ENCODE results near the gene SORCS2. TPM values are rescaled to one million over a fixed set of nuclear protein-coding genes. Genes with fewer than 3 reads are reported as not detected.

The SORCS2 gene
- total RNA-seq, 1 experiment from 2014 or later: 0.15 TPM

DNA sequence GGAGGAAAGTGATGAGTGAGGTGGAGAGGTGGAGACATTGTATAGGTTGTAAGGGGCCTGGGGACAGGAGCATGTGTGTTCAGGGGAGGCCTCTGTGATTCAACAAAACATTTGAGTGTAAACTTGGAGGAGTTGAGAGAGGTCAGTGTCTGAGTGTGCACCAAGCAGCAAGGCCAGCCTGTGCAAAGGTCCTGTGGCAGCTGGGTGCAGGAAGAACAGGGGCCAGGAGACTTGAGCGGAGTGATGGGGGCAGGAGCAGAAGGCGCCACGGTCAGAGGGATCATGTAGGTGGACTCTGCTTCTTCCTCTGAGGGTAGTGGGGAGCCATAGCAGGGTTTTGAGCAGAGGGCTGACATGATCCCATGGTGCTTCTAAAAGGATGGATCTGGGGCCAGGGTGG lies 252.0 kb downstream of the SORCS2 start:
- Histone ChIP-seq H3K27me3 (ENCODE audit: control insufficient read depth, insufficient read depth, low read length) (no peaks in the 10 kb centered on the region), H3K36me3 (ENCODE audit: control insufficient read depth, insufficient read depth, low read length) (no peaks in the 10 kb centered on the region), H3K9me3 (ENCODE audit: control insufficient read depth, insufficient read depth, low read depth, low read length) (no peaks in the 10 kb centered on the region), H3K27ac (ENCODE audit: low read length) (no peak overlapping the region), H3K4me3 (ENCODE audit: low read depth in 2 of 2, low read length in 2 of 2) (no peak overlapping the region), H3K4me1 (ENCODE audit: control insufficient read depth, insufficient read depth, low read length) (no peaks in the 10 kb centered on the region)
- intact Hi-C loops (cut with micrococcal nuclease; ENCODE audit: unreplicated experiment) (no loop called here), in situ Hi-C loops (cut with HindIII; ENCODE audit: low pct_unique_long_range_greater_than_20kb, low sequenced_read_pairs) (no loop called here)
- POLR2A ChIA-PET: no interaction called here
- no peak for TF ChIP-seq SIN3A (IDR thresholded peaks at IDR 0.05; ENCODE audit: borderline replicate concordance, insufficient read depth, low read depth, low read length)
- no TSS peak for BruUV-seq (replicated peaks)
- DNase-seq (ENCODE audit: low read depth, low spot score): no peak
- no peak for ATAC-seq
- CTCF ChIA-PET: no interaction called here

DNA sequence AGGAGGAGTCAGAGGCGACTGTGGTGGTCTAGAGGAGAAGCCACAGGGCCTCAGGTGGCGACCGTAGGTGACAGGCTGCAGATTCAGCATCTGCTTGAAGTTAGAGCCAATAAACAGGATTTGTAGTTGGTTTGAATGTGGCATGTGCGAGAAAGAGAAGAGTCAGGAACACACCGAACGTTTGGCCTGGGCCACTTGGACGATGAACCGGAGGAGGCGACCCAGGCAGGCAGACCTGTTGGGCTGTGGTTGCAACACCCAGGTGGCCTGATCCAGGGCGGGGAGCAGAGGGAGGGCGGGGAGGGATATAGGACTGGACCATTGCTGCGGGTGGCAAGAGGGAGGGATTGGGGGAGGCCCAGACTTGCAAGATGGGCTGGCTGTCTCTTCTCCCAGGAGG lies 252.4 kb downstream of the SORCS2 start:
- intact Hi-C loops (cut with micrococcal nuclease; ENCODE audit: unreplicated experiment): no loop called here
- no peaks in the 10 kb centered on the region for H3K36me3 ChIP-seq (ENCODE audit: control insufficient read depth, insufficient read depth, low read length)
- ATAC-seq (no peak), DNase-seq (ENCODE audit: low read depth, low spot score) (no peak)
- no peak overlapping the region for H3K27ac ChIP-seq (ENCODE audit: low read length)
- ChIA-PET POLR2A (no interaction called here), CTCF (no interaction called here)
- H3K27me3 ChIP-seq (ENCODE audit: control insufficient read depth, insufficient read depth, low read length): no peaks in the 10 kb centered on the region
- H3K4me1 ChIP-seq (ENCODE audit: control insufficient read depth, insufficient read depth, low read length): no peaks in the 10 kb centered on the region
- TF ChIP-seq SIN3A (IDR thresholded peaks at IDR 0.05; ENCODE audit: borderline replicate concordance, insufficient read depth, low read depth, low read length) (no peak), POLR2AphosphoS5 (IDR thresholded peaks at IDR 0.05; ENCODE audit: low read depth, low read length) (no peak), TCF7L2 (IDR thresholded peaks at IDR 0.05; ENCODE audit: low read depth, low read length) (no peak)
- TF ChIP-seq, protein P1, sequence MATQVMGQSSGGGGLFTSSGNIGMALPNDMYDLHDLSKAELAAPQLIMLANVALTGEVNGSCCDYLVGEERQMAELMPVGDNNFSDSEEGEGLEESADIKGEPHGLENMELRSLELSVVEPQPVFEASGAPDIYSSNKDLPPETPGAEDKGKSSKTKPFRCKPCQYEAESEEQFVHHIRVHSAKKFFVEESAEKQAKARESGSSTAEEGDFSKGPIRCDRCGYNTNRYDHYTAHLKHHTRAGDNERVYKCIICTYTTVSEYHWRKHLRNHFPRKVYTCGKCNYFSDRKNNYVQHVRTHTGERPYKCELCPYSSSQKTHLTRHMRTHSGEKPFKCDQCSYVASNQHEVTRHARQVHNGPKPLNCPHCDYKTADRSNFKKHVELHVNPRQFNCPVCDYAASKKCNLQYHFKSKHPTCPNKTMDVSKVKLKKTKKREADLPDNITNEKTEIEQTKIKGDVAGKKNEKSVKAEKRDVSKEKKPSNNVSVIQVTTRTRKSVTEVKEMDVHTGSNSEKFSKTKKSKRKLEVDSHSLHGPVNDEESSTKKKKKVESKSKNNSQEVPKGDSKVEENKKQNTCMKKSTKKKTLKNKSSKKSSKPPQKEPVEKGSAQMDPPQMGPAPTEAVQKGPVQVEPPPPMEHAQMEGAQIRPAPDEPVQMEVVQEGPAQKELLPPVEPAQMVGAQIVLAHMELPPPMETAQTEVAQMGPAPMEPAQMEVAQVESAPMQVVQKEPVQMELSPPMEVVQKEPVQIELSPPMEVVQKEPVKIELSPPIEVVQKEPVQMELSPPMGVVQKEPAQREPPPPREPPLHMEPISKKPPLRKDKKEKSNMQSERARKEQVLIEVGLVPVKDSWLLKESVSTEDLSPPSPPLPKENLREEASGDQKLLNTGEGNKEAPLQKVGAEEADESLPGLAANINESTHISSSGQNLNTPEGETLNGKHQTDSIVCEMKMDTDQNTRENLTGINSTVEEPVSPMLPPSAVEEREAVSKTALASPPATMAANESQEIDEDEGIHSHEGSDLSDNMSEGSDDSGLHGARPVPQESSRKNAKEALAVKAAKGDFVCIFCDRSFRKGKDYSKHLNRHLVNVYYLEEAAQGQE (IDR thresholded peaks at IDR 0.05; ENCODE audit: insufficient read depth in 1 of 2, low read depth in 2 of 2, low read length in 1 of 2): no peak
- TF ChIP-seq, protein P2, sequence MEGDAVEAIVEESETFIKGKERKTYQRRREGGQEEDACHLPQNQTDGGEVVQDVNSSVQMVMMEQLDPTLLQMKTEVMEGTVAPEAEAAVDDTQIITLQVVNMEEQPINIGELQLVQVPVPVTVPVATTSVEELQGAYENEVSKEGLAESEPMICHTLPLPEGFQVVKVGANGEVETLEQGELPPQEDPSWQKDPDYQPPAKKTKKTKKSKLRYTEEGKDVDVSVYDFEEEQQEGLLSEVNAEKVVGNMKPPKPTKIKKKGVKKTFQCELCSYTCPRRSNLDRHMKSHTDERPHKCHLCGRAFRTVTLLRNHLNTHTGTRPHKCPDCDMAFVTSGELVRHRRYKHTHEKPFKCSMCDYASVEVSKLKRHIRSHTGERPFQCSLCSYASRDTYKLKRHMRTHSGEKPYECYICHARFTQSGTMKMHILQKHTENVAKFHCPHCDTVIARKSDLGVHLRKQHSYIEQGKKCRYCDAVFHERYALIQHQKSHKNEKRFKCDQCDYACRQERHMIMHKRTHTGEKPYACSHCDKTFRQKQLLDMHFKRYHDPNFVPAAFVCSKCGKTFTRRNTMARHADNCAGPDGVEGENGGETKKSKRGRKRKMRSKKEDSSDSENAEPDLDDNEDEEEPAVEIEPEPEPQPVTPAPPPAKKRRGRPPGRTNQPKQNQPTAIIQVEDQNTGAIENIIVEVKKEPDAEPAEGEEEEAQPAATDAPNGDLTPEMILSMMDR (IDR thresholded peaks at IDR 0.05): no peak
- in situ Hi-C loops (cut with HindIII; ENCODE audit: low pct_unique_long_range_greater_than_20kb, low sequenced_read_pairs): no loop called here
- H3K4me3 ChIP-seq (ENCODE audit: low read depth in 2 of 2, low read length in 2 of 2): no peak overlapping the region
- H3K9me3 ChIP-seq (ENCODE audit: control insufficient read depth, insufficient read depth, low read depth, low read length): no peaks in the 10 kb centered on the region
- BruUV-seq (replicated peaks): no TSS peak

DNA sequence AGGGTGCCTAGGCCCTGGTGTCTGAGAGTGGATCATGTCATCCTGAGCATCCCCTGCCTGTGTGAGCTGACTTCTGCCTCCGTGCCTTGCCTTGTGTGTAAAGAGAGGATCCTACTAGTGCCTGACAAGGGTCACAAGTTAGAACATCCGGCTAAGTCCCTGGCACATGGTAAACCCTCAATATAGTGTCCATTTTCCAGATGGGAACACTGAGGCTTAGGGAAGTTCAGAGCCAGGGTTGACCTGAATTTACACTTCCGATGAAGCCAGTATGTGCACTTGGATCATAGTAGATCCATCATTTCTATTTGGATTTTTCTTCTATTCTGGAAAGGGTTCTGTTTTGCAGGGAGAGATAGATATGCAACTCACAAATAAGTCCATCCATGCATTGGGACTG lies 254.9 kb downstream of the SORCS2 start:
- Histone ChIP-seq H3K36me3 (ENCODE audit: control insufficient read depth, insufficient read depth, low read length) (no peaks in the 10 kb centered on the region), H3K9me3 (ENCODE audit: control insufficient read depth, insufficient read depth, low read depth, low read length) (no peaks in the 10 kb centered on the region), H3K4me1 (ENCODE audit: control insufficient read depth, insufficient read depth, low read length) (no peaks in the 10 kb centered on the region), H3K27ac (ENCODE audit: low read length) (no peak overlapping the region), H3K27me3 (ENCODE audit: control insufficient read depth, insufficient read depth, low read length) (no peaks in the 10 kb centered on the region), H3K4me3 (ENCODE audit: low read depth in 2 of 2, low read length in 2 of 2) (no peak overlapping the region)
- ATAC-seq (no peak), DNase-seq (ENCODE audit: low read depth, low spot score) (no peak)
- in situ Hi-C loops (cut with HindIII; ENCODE audit: low pct_unique_long_range_greater_than_20kb, low sequenced_read_pairs) (no loop called here), intact Hi-C loops (cut with micrococcal nuclease; ENCODE audit: unreplicated experiment) (no loop called here)
- ChIA-PET CTCF (no interaction called here), POLR2A (no interaction called here)
- BruUV-seq (replicated peaks): no TSS peak
- TF ChIP-seq POLR2AphosphoS5 (IDR thresholded peaks at IDR 0.05; ENCODE audit: low read depth, low read length): no peak
- no peak for TF ChIP-seq SIN3A (IDR thresholded peaks at IDR 0.05; ENCODE audit: borderline replicate concordance, insufficient read depth, low read depth, low read length)
- TF ChIP-seq, protein P2 (IDR thresholded peaks at IDR 0.05): no peak
- no peak for TF ChIP-seq TCF7L2 (IDR thresholded peaks at IDR 0.05; ENCODE audit: low read depth, low read length)
- TF ChIP-seq, protein P1 (IDR thresholded peaks at IDR 0.05; ENCODE audit: insufficient read depth in 1 of 2, low read depth in 2 of 2, low read length in 1 of 2): no peak

All from Panc1 (cell line).